NCI-H226 (cell line): ENCODE measurements around the gene C1orf116.
"Not testable (repeated sequence)": the region's sequence is repeated elsewhere in the genome, so short reads cannot be mapped to it uniquely, and the experiment has no call there.

Experiments used
- DNase-seq: peaks from one replicate; pipeline ENCODE4 v3.0.0-alpha.2; 2015

Gene C1orf116

DNA sequence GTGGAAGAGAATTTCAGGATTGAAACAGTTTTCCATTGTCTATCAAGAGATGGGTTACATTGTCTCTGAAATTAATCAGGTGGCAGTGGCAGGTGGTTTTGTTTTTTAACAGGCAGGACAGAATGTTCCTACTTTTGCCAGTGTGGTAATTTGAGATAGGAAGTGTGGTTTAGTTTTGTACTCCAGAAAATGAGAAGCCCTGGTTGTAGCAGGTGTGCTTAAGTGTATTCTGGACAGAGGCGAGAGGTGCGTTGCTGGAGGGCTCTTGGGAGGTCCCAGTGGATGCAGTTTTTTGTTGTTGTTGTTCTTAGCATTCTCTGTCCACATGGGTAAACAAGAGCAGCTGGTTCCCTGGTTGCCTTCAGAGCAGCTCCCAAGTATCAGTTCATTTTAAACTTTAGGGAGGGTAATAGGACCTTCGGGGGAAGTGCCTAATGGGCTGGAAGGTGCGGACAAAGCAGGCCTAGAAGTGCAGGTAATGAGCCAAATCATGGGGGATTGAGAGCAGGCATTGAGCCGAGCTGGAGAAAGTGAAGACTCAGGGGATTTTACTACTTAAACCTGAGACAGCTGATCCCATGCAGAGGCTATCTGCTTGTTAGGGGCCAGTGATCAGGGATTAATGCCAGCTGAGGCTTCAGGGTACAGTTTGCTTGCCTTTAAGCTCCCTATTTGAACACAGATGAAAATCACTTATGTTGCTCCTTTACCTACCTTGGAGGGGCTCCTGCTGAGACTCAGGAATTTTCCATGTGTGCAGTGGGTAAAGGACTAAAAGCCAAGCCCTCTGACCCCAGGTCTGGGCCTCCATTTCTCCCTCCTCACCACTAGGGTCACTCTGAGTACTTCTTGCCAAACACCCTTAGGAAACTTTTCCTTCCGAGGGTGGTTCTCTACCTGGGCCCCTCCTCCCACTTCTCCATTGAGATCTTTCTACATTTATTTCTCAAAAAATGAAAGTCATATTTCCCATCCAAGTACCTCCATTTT is 26.6 kb upstream of the C1orf116 start:
- DNase-seq = no peak

- no peak for DNase-seq
Observed at GRCh38 chr1:207058252-207058651, 25.7 kb upstream of the C1orf116 start.

DNA sequence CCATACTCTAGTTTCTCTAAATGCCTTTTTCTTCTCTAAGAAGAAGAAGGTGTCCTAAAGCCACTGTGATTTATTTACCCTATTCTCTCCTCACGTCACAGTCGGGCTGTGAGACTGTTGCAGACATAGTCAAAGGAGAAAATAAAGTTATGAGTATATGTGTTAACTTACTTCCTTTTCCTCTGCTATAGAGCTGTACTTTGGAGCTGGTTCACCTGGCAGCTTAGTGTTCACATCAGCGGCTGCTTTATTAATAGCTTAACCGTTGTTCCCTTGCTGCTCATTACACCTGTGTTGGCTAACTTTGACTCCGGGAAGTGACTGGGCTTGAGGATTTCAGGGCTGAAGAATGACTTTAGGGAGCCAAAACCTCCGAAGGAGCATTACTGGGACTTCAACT is 24.1 kb upstream of the C1orf116 start:
- DNase-seq = no peak

DNA sequence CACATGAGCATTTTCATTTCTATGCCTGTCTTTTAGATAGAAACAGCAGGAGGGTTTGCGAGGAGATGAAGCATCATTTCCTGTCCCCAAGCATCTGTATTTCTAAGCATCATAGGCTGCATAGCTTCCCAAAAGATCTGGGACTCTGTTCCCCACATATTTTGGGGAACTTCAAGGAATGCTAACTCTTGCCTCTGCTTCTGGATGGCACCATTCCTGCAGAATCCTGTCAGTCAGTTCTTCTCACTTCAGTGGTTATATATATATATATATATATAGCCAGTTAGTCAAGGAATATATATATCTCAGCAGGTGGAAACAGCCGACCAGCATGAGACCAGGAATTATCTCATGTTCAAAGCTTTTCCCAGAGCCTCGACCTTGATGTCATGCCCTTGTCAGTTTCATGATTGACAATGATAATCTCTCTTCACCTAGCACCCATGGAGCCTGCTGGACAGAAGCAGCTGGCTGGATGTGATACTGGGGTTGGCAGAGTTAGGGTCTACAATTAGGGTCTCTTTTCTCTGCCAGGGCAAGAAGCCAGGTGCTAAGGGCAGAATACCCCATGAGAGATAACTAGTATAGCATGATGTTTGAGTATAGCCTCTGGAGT is 22.9 kb upstream of the C1orf116 start:
- DNase-seq = no peak

- no peak for DNase-seq
Observed at GRCh38 chr1:207054491-207054890, 21.9 kb upstream of the C1orf116 start.

GRCh38 chr1:207052911-207053769 is 20.6 kb upstream of the C1orf116 start, which contains the start of gene PFKFB2:
PFKFB2 (plus strand) TSS chr1:207053275; CDS start chr1:207054718, 1,443 bp downstream.
- peak; percentile 98 for DNase-seq

GRCh38 chr1:207051191-207051943 is 18.8 kb upstream of the C1orf116 start, which contains the start of gene YOD1:
YOD1 (minus strand) TSS chr1:207051208; CDS start chr1:207051030, 178 bp downstream.
- DNase-seq = peak; percentile 49

DNA sequence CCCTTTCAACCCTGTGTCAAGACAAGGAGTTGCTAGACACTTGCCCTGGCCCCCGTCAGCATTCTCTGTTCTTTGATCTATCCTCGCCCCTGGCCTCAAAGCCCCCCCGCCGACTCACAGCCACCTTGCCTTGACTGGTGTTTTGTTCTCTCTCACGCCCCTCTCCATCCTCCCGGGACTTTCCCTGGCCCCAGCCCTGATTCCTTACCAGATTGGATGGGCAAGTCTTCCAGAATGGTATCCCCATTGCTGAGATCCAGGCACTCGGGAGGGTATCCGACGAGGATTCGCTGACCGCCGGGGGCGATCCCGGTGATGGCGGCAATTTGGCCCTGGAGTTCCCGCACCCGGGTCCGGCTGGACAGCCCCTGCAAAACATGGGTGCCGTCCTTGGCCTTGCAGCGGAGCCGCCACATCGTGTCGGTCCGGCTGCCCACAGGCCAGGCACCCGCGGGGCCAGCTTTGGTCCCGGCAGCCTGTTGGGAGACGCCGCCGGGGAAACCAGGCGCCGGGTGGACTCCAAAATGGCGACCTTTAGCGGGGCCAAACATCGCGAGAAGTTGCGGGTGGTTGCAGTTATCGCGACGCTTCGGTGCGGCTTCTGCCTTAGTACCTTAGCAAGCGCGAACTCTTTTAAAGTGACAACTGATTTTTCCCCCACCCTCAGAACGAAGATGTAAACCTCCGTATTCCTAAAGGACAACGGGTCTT is 18.1 kb upstream of the C1orf116 start:
- DNase-seq = peak; percentile 89

DNA sequence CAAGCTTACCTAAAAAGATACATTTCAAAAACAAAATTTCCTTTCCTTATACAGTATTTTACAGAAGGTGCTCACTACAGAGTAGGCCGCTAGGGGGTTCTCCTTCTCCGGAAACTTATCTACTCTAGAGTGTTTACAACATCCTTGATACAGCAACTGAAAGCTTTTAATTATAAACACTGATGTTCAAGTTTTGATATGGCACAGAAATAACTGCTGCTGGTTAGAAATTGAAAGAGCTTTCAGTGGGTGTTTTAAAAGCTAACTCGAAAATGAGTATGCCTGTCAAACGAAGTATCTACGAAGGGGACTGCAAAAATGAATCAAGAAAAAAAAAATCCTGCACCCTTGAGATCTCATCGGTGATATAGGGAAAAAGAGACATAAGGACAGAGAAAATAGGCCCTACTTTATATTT is 17.4 kb upstream of the C1orf116 start:
- DNase-seq = no peak

DNA sequence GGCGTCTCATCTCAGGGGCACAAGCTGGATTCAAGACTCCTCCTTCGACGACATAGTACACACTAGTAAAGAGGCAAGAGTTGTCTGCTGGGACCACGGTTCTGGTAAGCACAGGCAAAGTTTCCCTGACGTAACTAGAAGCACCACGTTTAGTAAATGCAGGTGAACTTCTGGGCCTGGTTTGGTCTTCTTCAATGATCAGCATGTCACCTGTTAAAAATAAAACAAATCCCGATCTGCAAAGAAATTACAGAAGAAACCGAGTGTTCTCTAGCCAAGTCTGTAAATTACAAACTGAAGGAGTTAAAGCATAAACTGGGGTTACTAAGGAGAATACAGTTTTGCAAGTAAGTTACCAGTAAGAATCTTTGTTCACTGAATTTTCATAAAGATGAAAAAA is 17.0 kb upstream of the C1orf116 start:
- no peak for DNase-seq

GRCh38 chr1:207049054-207049453 is 16.5 kb upstream of the C1orf116 start:
- DNase-seq = no peak

DNA sequence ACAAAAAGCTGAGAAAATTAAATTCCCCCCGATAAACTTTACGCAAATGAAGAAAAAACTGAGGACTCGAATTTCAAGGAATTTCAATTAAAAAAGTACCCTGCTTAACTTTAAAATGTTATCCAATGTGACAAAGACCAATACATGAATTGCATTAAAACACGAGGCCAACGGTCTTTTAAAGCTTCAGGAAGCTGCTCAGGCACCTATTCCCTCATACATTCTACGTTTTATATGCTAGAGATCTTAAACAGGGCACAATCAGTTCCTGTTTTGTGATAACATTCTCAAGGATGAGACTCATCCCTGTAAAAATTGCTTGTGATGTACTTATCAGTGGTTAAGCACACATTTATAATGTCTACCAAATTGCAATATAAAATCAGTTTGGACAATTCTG is 15.5 kb upstream of the C1orf116 start:
- no peak for DNase-seq

DNA sequence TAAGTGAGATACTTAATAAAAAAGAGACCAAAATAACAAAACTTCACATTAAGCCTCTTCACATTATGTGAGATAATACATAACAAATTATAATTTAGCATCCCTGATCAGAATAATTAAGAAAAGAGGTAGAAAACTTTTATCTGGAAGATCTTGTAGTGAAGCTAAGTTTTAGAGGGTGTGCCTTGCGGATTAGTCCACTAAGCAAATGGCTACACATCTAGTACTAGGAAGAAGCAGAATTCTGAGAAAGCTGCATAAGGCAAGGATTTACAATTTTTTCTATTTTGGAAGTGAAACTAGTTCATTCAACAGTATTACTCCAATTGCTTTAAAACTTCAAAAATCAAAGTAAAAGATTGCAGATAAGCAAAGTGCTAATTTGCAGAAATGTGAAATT is 14.9 kb upstream of the C1orf116 start:
- no peak for DNase-seq

GRCh38 chr1:207045453-207045852 is 12.9 kb upstream of the C1orf116 start:
- DNase-seq = no peak

DNA sequence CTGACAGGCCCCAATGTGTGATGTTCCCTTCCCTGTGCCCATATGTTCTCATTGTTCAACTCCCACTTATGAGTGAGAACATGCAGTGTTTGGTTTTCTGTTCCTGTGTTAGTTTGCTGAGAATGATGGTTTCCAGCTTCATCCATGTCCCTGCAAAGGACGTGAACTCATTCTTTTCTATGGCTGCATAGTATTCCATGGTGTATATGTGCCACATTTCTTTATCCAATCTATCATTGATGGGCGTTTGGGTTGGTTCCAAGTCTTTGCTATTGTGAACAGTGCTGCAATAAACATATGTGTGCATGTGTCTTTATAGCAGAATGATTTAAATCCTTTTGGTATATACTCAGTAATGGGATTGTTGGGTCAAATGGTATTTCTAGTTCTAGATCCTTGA is 8.8 kb upstream of the C1orf116 start:
- not testable (repeated sequence) for DNase-seq

GRCh38 chr1:207040181-207040533 is 7.6 kb upstream of the C1orf116 start:
- no peak for DNase-seq

- DNase-seq = no peak
Observed at GRCh38 chr1:207039380-207040180, 7.0 kb upstream of the C1orf116 start.

GRCh38 chr1:207036865-207037264 is 4.3 kb upstream of the C1orf116 start:
- no peak for DNase-seq

DNA sequence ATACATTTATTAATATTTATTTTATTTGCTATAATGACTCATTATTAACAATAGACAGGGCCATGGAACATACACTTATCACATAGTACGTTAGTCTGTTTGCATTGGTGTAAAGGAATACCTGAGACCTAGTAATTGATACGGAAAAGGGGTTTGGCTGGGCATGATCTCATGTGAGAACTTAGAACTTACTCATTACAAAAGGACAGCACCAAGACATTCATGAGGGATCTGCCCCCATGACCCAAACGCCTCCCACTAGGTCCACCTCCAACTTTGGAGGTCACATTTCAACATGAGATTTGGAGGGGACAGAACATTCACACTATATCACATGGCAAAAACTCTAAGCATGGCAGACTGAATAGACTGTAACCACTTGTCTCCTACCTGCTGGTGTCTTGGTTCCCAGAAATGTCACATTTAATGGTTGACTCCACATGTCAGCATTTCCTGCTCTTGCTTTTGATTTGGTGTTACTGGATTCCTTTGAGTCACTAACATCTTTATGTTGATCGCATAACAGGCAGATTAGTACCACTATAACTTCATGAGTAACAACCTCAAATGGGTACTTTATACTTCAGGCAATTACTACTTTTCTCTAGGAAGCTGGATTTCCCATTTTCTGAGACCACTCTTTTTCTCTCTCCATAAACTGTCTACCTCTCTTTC is 3.5 kb upstream of the C1orf116 start:
- no peak for DNase-seq

DNA sequence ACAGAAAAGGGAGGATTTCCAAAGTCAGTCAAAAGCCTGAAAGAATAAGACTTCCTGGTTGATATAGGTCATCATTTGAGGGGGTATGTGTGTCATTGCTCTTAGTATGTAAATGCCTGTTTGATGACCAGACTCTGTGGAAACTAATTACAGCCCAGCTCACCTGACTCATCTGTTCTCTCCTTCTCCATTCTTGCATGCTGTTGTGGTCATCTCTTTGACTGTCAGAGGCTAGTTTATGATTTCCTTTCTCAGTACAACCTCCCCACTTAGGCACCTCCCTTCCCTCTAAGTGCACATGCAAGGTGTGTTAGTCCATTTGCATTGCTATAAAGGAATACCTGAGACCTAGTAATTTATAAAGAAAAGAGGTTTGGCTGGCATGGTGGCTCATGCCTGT is 2.4 kb upstream of the C1orf116 start:
- DNase-seq = peak; percentile 84
